ENCODE results near the gene NAALADL2. TPM values are rescaled to one million over a fixed set of nuclear protein-coding genes. Genes with fewer than 3 reads are reported as not detected.
"Not testable (repeated sequence)": the region's sequence is repeated elsewhere in the genome, so short reads cannot be mapped to it uniquely, and the experiment has no call there.

The NAALADL2 gene
- total RNA-seq, 1 donor from 2014 or later: 10.4 TPM

GRCh38 chr3:175512700-175513099 lies 653.6 kb downstream of the NAALADL2 start:
- no peaks in the 10 kb centered on the region for H3K27me3 Mint-ChIP-seq
- peak overlapping the region; percentile 65 for H3K27ac Mint-ChIP-seq
- peaks cover 2% of the 10 kb centered on the region for H3K36me3 Mint-ChIP-seq (ENCODE audit: insufficient read depth)
- peaks cover 34% of the 10 kb centered on the region for H3K4me1 Mint-ChIP-seq (ENCODE audit: low read depth)
- peaks cover 19% of the 10 kb centered on the region for H3K9me3 Mint-ChIP-seq (ENCODE audit: low read depth)
- peak overlapping the region; percentile 11 for H3K4me3 Mint-ChIP-seq (ENCODE audit: low read depth)
- TF ChIP-seq CTCF (IDR thresholded peaks at IDR 0.05; ENCODE audit: unreplicated experiment): no peak
- DNase-seq (ENCODE audit: low spot score, unreplicated experiment): no peak

GRCh38 chr3:175518459-175518858 lies 659.3 kb downstream of the NAALADL2 start:
- no peaks in the 10 kb centered on the region for H3K36me3 Mint-ChIP-seq (ENCODE audit: insufficient read depth)
- no peak for TF ChIP-seq CTCF (IDR thresholded peaks at IDR 0.05; ENCODE audit: unreplicated experiment)
- no peak overlapping the region for H3K27ac Mint-ChIP-seq
- H3K27me3 Mint-ChIP-seq: no peaks in the 10 kb centered on the region
- peaks cover 21% of the 10 kb centered on the region for H3K4me1 Mint-ChIP-seq (ENCODE audit: low read depth)
- no peak overlapping the region for H3K4me3 Mint-ChIP-seq (ENCODE audit: low read depth)
- no peak for DNase-seq (ENCODE audit: low spot score, unreplicated experiment)
- peaks cover 9% of the 10 kb centered on the region for H3K9me3 Mint-ChIP-seq (ENCODE audit: low read depth)

GRCh38 chr3:175521406-175521805 lies 662.3 kb downstream of the NAALADL2 start:
- no peak for DNase-seq (ENCODE audit: low spot score, unreplicated experiment)
- Mint-ChIP-seq H3K36me3 (ENCODE audit: insufficient read depth) (no peaks in the 10 kb centered on the region), H3K27ac (no peak overlapping the region), H3K4me1 (ENCODE audit: low read depth) (peaks cover 4% of the 10 kb centered on the region), H3K27me3 (no peaks in the 10 kb centered on the region), H3K9me3 (ENCODE audit: low read depth) (peaks cover 5% of the 10 kb centered on the region), H3K4me3 (ENCODE audit: low read depth) (no peak overlapping the region)
- TF ChIP-seq CTCF (IDR thresholded peaks at IDR 0.05; ENCODE audit: unreplicated experiment): no peak

- no peaks in the 10 kb centered on the region for H3K27me3 Mint-ChIP-seq
- H3K4me1 Mint-ChIP-seq (ENCODE audit: low read depth): peaks cover 7% of the 10 kb centered on the region
- DNase-seq (ENCODE audit: low spot score, unreplicated experiment): no peak
- no peaks in the 10 kb centered on the region for H3K36me3 Mint-ChIP-seq (ENCODE audit: insufficient read depth)
- H3K9me3 Mint-ChIP-seq (ENCODE audit: low read depth): peaks cover 11% of the 10 kb centered on the region
- no peak overlapping the region for H3K27ac Mint-ChIP-seq
- no peak overlapping the region for H3K4me3 Mint-ChIP-seq (ENCODE audit: low read depth)
- no peak for TF ChIP-seq CTCF (IDR thresholded peaks at IDR 0.05; ENCODE audit: unreplicated experiment)
Observed at GRCh38 chr3:175526191-175526590, 667.1 kb downstream of the NAALADL2 start.

GRCh38 chr3:175526609-175527280 lies 667.6 kb downstream of the NAALADL2 start:
- DNase-seq (ENCODE audit: low spot score, unreplicated experiment): no peak
- no peak overlapping the region for H3K4me3 Mint-ChIP-seq (ENCODE audit: low read depth)
- H3K27ac Mint-ChIP-seq: no peak overlapping the region
- H3K4me1 Mint-ChIP-seq (ENCODE audit: low read depth): peaks cover 7% of the 10 kb centered on the region
- peaks cover 11% of the 10 kb centered on the region for H3K9me3 Mint-ChIP-seq (ENCODE audit: low read depth)
- H3K36me3 Mint-ChIP-seq (ENCODE audit: insufficient read depth): no peaks in the 10 kb centered on the region
- no peak for TF ChIP-seq CTCF (IDR thresholded peaks at IDR 0.05; ENCODE audit: unreplicated experiment)
- H3K27me3 Mint-ChIP-seq: no peaks in the 10 kb centered on the region

- H3K4me1 Mint-ChIP-seq (ENCODE audit: low read depth); H3K27me3 Mint-ChIP-seq; H3K4me3 Mint-ChIP-seq (ENCODE audit: low read depth); H3K36me3 Mint-ChIP-seq (ENCODE audit: insufficient read depth); H3K27ac Mint-ChIP-seq; DNase-seq (ENCODE audit: low spot score, unreplicated experiment); H3K9me3 Mint-ChIP-seq (ENCODE audit: low read depth): not testable (repeated sequence)
Observed at GRCh38 chr3:175528693-175529092, 669.6 kb downstream of the NAALADL2 start.
